HFFc6 (cell line): ENCODE results near the gene RIPOR3. TPM values are rescaled to one million over a fixed set of nuclear protein-coding genes. Genes with fewer than 3 reads are reported as not detected.

Experiments
- DNase-seq: peaks from one replicate; pipeline ENCODE4 v3.0.0-alpha.2; 2018
- H3K27ac Mint-ChIP-seq: 2 replicates; pipeline ENCODE4 v1.8.0; 2020; ENCODE audit warnings: mild to moderate bottlenecking, mixed read lengths
- H3K27me3 Mint-ChIP-seq: 2 replicates; pipeline ENCODE4 v1.8.0; 2021; ENCODE audit warnings: mild to moderate bottlenecking, moderate library complexity, mixed read lengths; ENCODE audit not compliant: insufficient read depth
- H3K36me3 Mint-ChIP-seq: 2 replicates; pipeline ENCODE4 v1.8.0; 2021; ENCODE audit warnings: low read depth, mixed read lengths
- H3K4me1 Mint-ChIP-seq: 2 replicates; pipeline ENCODE4 v1.8.0; 2020; ENCODE audit warnings: low read depth, mixed read lengths
- H3K4me3 Mint-ChIP-seq: 2 replicates; pipeline ENCODE4 v1.8.0; 2020; ENCODE audit warnings: mild to moderate bottlenecking, moderate library complexity, mixed read lengths
- H3K9me3 Mint-ChIP-seq: 2 replicates; pipeline ENCODE4 v1.8.0; 2020; ENCODE audit warnings: mild to moderate bottlenecking, mixed read lengths
- total RNA-seq, 6 experiments: library from RNA; stranded (reverse); fragmentation: NEBNext Ultra II Directional; extraction: Animal tissue kit (Norgen Biotek cat#: 25700); gene quantifications; 2 replicates in 1 of 6; 3 replicates in 5 of 6; pipeline ENCODE4 v1.2.3, GENCODE V29; 2021
- TF ChIP-seq, protein P1 (sequence below): fragments of 200-600 bp; sonication (generic); IDR thresholded peaks from 2 replicates; pipeline ENCODE4 v1.5.0; 2021; ENCODE audit warnings: antibody characterized with exemption, mild to moderate bottlenecking

Gene RIPOR3
- total RNA-seq, 6 experiments from 2014 or later = 0.07 to 0.25 (median 0.11) TPM

DNA sequence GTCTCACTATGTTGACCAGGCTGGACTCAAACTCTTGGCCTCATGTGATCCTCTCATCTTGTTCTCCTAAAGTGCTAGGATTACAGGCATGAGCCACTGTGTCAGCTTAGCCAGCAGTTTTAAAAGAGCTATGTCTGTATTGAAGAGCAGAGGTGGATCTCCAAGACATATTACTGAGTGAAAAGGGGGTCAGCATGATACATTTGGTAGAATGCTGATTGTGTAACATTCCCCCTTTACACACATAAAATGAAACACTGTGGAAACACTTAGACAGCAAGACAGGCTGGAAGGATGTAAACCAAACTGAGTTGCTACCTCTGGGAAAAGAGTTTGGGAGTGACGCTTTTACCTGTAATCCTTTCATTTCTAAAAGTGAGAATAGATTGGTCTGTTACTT, 1.7 kb upstream of the RIPOR3 start:
- Mint-ChIP-seq H3K27ac (no peak overlapping the region), H3K27me3 (peaks cover 2% of the 10 kb centered on the region; the same call in 1 of the 2 replicates), H3K9me3 (no peaks in the 10 kb centered on the region), H3K4me1 (peaks cover 45% of the 10 kb centered on the region), H3K4me3 (no peak overlapping the region), H3K36me3 (no peaks in the 10 kb centered on the region)
- TF ChIP-seq, protein P1, sequence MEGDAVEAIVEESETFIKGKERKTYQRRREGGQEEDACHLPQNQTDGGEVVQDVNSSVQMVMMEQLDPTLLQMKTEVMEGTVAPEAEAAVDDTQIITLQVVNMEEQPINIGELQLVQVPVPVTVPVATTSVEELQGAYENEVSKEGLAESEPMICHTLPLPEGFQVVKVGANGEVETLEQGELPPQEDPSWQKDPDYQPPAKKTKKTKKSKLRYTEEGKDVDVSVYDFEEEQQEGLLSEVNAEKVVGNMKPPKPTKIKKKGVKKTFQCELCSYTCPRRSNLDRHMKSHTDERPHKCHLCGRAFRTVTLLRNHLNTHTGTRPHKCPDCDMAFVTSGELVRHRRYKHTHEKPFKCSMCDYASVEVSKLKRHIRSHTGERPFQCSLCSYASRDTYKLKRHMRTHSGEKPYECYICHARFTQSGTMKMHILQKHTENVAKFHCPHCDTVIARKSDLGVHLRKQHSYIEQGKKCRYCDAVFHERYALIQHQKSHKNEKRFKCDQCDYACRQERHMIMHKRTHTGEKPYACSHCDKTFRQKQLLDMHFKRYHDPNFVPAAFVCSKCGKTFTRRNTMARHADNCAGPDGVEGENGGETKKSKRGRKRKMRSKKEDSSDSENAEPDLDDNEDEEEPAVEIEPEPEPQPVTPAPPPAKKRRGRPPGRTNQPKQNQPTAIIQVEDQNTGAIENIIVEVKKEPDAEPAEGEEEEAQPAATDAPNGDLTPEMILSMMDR = no peak
- DNase-seq = no peak

DNA sequence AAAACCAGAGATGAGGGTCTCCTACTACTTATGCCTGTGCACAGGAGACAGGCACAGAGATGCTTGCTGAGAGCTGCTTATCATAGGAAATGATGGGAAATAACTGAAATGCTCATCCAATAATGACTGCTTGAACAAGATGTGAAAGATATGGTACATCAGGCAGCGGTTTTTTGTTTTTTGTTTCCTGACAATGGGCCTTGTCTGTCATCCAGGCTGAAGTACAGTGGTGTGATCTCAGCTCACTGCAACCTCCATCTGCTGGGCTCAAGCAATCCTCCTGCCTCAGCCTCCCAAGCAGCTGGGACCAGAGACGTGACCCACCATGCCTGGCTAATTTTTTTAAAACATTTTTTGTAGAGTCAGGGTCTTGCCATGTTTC, 1.2 kb upstream of the RIPOR3 start:
- Mint-ChIP-seq H3K4me1 (peaks cover 45% of the 10 kb centered on the region), H3K4me3 (no peak overlapping the region), H3K27me3 (peaks cover 2% of the 10 kb centered on the region; the same call in 1 of the 2 replicates), H3K36me3 (no peaks in the 10 kb centered on the region), H3K27ac (no peak overlapping the region), H3K9me3 (no peaks in the 10 kb centered on the region)
- DNase-seq = no peak
- TF ChIP-seq, protein P1 = no peak

DNA sequence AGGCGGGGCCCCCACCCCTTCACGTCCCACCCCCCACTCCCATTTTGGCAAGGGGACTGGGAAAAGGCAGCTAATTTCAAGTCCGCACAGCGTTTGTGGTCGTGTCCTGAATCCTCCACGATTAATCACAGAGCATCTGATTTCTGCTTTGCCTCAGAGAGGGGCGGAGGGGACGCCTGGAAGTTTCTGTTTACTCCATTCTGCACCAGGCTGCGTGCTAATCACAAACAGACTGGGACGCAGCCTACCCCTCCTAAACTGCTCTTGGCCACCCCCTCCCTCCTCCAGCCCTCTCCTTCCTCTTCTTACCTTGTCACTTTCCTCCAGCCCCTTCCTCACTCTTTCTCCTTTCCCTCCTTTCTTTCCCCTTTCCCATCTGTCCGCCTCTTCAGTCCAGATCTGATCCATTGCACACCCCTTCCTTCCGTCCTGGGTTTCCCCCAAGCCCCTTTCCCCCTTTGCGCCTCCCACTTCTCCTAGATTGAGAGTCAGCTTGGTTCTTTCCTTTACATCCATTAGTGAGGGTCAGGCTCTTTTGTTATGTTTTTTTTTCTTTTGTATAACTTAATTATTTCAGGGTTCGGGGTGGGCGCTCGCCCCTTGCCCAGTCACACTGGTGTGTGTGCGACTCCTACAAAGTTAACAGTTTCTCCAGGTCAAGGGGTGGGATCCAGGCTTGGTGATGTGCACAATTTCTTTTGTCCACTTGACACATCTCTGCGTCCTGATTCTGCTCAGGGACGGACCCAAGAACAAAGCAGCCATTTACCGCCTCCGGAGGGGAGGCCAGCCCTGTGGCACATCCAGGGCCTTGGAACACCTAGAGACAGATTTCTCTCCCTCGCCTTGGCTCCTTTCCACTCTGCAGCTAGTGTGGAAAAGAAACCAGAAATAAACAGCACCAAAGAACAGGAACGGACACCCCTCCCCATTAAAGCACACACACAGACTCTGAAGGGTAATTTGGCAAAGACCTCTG, 520 bp upstream of the RIPOR3 start:
- Mint-ChIP-seq H3K4me3 (peak overlapping the region; percentile 87), H3K9me3 (no peaks in the 10 kb centered on the region), H3K27me3 (peaks cover 2% of the 10 kb centered on the region; the same call in 1 of the 2 replicates), H3K4me1 (peaks cover 45% of the 10 kb centered on the region), H3K36me3 (no peaks in the 10 kb centered on the region), H3K27ac (peak overlapping the region; percentile 60)
- DNase-seq = no peak
- TF ChIP-seq, protein P1 = no peak

DNA sequence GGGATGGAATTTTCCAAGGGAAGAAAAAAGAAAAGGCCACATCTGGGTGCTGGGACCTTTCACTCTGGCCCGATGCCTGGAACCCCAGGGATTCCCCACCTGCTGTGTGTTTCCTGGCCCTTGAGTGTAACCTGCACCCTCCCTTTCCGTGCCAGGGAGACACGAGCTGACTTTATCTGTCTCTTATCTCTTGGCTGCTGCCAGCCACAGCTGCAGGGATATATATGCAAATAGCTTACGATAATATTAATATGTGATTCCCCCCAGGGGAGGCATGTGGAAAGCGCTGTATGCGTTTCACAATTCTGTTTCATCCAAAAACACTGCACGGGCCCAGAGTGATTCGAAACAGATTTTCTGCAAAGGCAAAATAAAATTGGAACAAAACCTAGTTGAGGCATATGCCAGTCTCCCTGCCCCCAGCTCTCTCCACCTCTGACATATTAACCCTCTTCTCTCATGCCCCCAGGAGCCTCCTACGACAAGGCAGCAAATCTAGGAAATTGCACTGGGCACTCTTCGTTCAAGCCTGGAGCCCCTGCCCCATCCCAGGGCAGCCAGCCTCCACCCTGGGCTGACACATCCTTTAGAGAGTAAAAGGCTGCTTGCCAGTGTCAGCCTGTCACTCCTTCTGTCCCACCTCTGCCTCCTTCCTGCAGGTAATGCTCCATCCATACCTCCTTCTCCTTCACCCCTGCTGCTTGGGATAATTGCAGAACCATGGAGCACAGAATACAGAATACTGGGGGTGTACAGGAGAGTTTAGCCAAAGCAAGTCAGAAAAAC, 1.3 kb downstream of the RIPOR3 start:
- peak overlapping the region; percentile 87; the same call in 1 of the 2 replicates for H3K4me3 Mint-ChIP-seq
- TF ChIP-seq, protein P1 = no peak
- H3K9me3 Mint-ChIP-seq = no peaks in the 10 kb centered on the region
- peaks cover 2% of the 10 kb centered on the region; the same call in 1 of the 2 replicates for H3K27me3 Mint-ChIP-seq
- H3K4me1 Mint-ChIP-seq = peaks cover 36% of the 10 kb centered on the region
- DNase-seq = no peak
- no peak overlapping the region for H3K27ac Mint-ChIP-seq
- H3K36me3 Mint-ChIP-seq = no peaks in the 10 kb centered on the region

DNA sequence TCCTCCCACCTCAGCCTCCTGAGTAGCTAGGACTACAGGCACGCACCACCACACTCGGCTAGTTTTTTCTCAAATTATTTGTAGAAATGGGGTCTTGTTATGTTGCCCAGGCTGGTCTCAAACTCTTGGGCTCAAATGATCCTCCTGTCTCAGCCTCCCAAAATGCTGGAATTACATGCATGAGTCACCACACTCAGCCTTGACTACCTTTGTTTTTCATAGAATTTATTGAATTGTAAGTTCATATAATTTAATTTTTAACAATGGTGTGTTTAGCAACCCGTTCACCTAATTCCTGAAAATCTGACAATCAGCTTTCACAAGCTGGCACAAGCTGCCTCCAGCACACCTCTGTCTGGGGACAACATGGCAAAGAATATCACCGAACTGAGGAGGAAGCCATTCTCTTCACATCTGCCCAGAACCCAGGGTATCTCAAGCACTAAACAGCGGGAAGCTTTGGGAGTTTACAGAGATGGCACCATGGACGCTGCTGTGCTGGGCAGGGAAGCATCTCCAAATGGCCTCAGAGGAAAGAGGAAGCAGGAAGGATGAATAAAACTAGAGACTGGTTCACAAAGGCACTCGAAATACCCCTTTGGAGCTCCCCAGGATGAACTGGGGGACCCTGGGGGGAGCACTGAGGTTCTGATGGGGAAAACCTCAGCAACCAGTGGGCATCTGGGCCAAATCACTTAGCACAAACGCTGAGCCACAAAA, 2.9 kb downstream of the RIPOR3 start:
- no peaks in the 10 kb centered on the region for H3K9me3 Mint-ChIP-seq
- no peak for DNase-seq
- no peak overlapping the region for H3K27ac Mint-ChIP-seq
- TF ChIP-seq, protein P1 = no peak
- no peaks in the 10 kb centered on the region for H3K36me3 Mint-ChIP-seq
- H3K4me1 Mint-ChIP-seq = peaks cover 27% of the 10 kb centered on the region
- H3K27me3 Mint-ChIP-seq = peaks cover 2% of the 10 kb centered on the region; the same call in 1 of the 2 replicates
- no peak overlapping the region for H3K4me3 Mint-ChIP-seq
